ENCODE measurements around the gene CTNNA2.

Gene CTNNA2

DNA sequence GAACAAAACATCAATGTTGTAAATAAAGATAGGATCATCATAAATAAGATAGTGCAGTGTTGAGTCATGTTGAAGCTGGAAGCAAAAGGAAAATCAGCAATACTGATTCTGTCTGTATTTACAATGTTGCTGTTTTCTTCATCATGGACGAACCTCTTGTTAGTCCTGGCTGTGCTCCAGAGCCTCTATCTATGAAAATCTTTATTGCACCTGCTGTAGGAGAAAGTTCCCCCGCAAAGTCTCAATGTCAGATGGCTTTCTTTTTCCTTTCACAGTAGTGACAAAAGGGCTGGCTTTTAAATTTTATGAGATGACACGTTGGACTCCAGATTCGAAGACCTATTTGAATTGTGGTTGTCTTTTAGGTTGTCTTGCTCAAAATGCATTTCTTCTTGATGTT lies 890.2 kb downstream of the CTNNA2 start:
- DNase-seq (ENCODE audit: low read depth) = no peak

DNA sequence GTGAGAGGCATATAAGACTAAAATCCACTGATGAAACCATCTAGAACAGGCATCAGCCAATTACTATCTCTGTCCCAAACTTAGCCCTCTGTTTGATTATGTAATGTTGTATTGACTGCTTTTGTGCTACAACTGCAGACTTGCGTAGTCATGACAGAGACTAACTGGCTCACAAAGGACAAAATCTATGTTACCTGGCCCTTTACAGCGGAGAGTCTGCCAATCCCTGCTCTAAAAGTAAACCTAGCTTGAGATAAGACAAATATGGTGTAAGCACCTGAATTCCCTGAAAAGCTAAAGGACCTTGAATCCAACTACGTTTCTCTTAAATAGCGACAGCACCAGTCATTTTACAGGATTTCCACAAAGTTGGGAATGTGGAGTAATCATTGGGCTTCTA lies 894.5 kb downstream of the CTNNA2 start:
- DNase-seq (ENCODE audit: low read depth) = no peak

DNA sequence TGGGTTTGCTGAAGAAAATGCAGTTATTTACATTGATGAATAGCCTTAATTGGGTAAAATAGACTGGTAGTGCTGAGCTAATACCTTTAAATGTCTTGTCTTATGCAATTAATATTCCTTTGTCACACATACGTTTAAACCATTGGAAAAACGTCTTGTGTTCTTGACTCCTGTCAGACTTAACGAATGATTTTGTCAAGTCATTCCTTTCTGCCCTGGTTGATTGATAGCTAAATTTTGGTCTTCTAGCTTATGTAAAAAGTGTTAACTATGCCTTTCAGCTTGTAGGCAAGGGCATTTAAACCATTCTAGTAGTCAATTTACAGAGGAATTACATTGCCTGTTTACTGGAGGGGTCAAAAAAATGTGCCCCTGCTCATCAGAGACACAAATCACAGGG lies 897.5 kb downstream of the CTNNA2 start:
- no peak for DNase-seq (ENCODE audit: low read depth)

DNA sequence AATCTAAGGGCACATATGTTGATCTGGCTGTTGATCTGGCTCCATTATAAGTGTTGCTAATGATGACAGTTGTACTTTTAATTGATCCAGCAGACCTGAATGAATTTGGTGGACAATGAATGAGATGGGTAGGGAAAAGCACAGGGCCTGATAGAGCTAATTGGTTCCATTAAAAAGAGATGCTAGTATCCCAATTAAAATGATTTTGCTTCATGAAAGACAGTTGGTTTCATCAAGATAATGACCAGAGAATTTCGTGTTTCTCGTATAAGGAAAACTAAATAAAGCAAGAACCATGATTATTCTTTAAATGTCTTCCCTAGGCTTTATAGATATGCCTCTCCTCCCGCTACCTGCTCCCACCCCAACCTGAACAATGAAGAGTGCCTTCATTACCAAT lies 900.3 kb downstream of the CTNNA2 start:
- no peak for DNase-seq (ENCODE audit: low read depth)

DNA sequence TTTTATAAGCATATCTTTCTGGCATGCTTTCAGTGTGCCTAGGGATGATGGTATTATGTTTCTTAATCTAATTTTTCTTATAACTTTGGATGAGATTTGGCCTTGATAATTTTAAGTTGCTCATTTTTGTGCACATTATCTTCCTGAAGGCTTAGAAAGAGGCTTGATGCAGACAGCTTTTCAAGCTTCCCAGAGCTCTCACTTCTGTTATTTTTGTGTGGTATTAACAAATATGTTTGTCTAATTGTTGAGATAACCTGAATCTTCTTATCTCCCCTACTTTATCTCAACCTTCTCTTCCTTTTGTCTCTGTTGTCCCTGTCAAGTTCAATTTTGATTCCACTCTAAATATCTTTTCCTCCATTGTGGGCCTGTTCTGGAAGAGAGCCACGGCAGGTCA lies 904.9 kb downstream of the CTNNA2 start:
- no peak for DNase-seq (ENCODE audit: low read depth)

DNA sequence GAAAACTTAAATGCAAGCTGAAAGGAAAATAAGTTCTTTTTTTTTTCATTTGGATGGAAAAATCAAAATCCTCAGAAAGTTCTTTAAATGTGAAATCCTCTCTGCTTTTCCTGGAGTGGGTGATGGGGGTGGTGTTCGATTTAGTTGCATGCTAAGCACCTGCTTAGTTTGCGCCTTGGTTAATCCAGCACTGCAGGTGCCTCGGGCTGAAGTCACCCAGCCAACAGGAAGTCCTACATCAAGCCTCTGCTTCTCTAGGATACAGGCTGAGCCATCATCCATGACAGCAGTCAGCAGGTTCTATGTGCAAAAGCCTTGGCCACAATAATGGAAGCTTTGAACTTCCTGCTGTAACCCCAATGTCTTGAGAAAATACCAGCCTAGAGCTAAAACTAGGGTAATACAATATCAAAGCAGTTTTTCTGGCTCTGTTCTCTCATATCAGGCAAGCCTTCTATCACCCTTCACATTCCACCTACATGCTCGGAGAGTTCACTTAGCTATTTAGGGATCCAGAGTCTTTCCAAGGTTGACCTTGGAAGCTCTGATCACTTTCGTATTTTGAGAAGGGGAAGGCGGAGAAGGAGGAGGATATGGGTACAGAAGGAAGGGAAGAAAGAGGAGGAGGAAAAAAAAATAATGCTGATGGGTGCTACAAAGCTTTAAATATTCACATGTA lies 907.8 kb downstream of the CTNNA2 start:
- no peak for DNase-seq (ENCODE audit: low read depth)

DNA sequence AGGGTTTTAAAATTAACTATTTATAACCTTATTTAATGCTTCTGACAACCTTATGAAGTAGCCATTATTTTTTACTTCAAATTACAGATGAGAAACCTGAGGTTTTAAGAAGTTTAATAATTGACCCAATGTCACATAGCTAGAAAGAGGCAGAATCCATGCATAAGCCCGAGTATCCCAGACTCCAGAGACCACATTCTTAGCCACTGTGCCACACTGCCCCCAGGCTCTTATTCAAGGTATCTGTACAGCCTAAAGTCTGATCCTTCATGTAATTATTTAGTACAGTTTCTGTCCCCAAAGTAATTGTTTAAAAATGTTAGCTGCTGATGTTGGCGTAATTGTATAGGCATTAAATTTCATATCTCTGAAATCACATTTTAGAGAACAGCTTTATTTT lies 916.4 kb downstream of the CTNNA2 start:
- DNase-seq (ENCODE audit: low read depth) = no peak

DNA sequence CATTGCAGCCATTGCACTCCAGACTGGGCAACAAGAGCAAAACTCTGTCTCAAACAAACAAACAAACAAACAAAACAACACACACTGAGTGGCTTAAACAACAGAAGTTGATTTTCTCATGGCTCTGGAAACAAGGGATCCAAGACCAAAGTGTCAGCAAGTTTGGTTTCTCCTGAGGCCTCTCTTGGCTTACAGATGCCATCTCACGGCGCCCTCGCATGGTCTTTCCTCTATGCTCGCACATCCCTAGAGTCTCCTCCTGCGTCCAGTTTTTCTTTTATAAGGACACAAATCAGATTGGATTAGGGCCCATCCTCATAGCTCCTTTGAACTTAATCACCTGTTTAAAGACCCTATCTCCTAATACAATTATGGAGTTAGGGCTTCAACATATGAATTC lies 925.1 kb downstream of the CTNNA2 start:
- no peak for DNase-seq (ENCODE audit: low read depth)

DNA sequence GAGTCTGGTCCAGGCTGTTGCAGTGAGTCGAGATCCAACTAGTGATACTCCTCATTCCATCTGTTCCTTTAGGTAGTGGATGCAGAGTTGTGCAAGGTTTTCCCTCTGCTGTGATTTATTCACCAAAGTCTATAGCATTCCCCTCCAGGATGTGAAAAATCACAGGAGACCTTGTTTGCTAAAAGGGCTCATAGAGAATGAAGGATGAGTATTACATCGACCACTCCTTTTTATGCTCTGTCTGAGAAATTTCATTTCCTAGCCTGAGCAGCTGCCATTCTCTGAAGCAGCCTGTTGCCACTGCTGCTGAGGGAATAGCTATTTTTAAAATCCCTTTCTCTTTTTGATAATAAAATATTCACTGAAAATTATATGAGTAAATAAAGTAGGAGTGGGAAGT lies 925.8 kb downstream of the CTNNA2 start:
- DNase-seq (ENCODE audit: low read depth) = no peak

DNA sequence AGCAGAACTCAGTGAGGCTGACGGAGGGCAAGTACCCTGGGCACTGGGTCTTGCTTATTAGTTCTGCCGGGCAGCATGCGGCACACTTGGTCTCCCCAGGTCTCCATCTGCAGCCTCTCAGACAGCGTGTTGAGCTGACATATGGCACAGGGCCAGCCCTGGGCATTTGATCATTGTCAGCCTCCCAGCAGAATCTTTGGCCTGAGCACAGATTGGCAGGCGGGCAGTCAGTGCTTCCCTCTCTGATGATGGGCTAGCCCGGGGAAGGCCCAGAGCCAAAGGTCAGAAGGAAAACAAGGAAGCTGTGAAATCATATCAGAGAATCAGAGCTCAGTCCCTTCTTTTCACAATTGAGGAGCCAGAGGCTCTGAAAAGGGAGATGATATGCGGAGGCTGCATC lies 941.8 kb downstream of the CTNNA2 start:
- DNase-seq (ENCODE audit: low read depth) = no peak

DNA sequence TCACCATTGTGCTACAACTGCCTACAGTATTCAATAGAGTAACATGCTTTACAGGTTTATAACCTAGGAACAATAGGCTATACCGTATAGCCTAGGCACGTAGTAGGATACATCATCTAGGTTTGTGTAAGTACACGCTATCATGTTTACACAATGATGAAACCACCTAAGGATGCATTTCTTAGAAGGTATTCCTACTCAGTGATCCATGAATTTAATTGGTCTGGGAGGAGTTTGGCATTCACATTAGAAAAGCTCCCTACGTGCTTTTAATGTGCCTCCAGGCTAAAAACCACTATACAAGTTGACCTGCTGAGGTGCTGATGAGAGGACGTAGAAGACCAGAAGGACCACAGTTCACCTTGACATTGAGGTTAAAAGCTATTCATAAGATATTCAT lies 946.2 kb downstream of the CTNNA2 start:
- no peak for DNase-seq (ENCODE audit: low read depth)

DNA sequence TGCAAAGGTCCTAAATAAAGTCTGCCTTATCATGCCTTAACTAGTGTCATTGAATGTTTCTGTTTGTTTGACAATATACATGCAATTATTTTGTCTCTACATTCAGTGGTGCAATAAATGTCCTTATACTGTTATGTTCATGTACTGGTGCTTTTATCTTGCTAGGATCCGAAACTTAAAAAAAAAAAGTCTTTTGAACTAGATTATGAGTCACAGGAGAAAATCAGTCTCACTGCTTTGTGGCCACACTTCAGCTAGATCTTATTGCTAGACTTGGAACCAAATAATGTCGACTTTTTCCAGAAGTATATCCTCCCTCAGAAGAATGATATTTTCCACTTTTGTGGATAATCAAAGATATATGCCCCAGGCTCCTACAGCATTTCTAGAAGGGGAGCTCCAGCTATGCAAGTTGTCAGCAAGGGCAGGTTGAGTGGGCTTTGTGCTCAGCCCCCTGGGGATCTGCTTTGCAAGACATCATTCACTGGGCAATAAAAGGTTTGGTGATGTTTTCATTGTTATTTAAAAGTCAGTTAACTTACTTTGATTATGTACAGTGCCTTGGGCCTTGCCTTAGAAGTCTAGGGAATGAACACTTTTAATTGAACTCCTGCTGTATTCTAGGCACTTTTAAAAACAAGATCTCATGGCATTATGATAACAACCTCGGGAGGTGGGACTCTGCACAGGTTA lies 948.8 kb downstream of the CTNNA2 start:
- DNase-seq (ENCODE audit: low read depth) = no peak

DNA sequence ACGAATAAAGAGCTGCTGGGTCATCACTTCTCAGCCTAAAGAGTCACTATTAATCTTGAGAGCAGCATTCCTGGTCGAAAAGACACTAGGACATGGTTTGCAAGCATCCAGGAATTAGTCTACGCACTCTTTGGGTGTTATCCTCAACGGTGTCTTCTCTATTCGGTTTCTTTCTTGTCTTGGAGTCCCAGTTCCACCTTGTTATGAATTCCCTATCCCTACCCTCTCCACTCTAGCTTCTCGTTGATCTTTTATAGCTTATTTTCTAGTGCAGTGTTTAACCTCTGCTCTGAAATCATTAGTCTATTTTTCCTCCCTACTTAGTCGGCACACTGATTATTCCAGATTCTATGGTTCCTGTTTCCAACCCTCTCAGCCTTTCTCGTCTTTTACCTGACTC lies 949.8 kb downstream of the CTNNA2 start:
- DNase-seq (ENCODE audit: low read depth) = no peak

DNA sequence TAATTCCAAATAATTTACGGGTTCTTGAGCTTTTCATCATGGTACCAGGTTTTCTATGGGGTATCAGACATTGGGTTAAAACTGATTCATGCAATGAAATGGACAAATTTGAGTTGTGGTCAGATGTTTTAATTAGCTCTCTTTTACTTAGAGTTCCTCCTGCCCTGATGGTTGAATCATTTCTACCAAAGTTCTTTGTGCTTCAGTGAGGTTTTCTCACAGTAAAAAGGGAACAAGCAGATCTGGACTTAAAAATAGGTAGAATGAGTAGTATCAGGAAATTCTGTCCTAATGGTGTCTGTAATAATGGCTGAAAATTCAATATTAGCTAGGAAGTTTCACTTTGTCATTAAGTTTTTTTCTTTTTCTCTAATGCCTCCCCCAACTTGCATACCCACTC lies 951.4 kb downstream of the CTNNA2 start:
- DNase-seq (ENCODE audit: low read depth) = no peak

DNA sequence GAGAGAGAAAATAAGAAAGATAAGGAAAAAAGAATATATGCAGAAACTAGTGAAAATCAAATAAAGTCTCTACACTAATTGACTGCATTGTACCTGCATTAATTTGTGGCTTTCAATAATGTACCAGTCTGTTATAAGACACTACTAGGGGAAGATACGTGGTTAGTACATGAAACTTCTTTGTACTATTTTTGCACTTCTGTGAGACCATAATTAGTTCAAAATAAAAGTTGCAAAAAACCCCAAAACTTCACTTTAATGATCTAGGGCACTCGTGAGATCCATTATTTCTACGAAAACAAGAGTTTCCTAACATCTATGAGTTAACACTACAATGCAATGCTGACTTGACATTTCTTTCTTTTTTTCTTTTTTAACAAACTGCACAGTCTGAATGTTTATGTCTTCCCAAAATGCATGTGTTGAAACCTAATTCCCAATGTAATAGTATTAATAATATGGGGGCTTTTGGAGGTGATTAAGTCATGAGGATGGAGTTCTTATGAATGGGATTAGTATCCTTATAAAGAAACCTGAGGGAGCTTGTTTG lies 954.5 kb downstream of the CTNNA2 start:
- no peak for DNase-seq (ENCODE audit: low read depth)

DNA sequence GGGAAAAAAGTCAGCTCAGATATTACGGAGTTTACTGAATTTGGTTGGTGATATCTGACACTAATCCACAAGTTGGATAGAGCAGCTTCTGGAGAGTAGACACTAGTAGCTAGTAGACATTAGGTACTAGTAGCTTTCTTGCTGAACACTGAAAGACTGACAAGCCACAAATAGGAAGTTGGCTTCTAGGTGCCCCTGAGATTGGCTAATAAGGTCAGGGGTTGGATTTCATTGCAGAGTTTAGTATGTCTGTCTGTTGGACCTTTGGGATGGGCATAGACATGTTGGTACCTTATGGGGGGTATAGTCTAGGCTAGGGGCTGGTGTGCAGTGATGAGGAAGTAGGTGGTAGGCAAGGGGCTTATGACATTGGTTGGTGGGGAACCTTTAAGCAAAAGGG lies 956.6 kb downstream of the CTNNA2 start:
- no peak for DNase-seq (ENCODE audit: low read depth)

DNA sequence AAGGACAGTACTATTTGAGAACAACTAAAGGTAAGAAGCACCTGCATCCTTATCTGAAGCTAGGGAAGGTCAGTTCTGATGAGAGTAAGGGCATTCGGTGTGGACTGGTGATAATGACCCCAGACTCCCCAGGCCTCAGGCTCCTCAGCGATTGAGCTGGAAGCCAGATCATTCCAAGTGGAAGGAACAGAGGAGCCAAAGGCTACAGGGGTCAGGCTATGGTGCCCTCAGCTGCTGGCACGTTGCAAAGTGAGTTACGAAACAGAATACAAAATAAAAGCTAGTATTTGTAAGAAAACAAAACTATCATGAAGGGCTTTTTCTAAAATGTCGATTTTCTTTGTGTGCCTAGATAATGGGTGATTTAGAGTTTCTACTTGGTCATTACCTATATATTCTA lies 960.2 kb downstream of the CTNNA2 start:
- no peak for DNase-seq (ENCODE audit: low read depth)

DNA sequence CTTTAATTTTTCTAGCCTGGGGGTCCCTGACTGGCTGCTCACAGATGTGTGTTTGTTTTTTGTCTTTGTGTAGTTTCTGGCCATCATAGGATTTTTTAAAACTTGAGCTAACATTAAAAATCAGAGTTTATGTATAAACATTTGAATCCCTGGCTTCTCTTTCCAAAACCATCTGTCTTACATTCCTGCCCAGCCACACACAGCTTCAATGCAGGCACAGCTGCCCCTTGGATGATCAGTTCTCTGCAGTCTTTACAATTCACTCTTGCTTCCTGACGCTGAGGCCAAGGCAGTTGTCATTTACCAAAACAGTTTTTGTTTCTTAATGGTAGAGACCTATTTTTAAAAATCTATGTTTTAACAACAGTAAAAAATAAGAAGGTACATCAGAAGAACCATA lies 960.9 kb downstream of the CTNNA2 start:
- no peak for DNase-seq (ENCODE audit: low read depth)

DNA sequence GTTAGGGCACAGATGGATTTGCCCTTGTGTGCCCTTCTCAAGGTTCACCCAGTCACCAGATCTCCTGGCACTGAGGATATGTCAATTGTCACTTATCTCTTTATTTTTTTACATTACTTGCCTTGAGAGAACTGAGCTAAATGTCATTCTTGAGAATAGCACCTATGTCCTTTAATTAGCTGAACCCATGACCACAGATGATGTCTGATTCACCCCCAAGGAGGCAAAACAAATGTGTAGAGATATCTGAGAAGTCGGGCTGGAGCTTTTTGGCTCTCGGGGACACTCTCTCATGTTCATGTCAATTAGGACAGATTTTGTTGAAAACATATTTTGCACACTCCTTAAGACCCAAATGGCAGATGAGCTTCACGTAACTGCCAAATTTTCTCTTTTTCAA lies 963.1 kb downstream of the CTNNA2 start:
- DNase-seq (ENCODE audit: low read depth) = no peak

DNA sequence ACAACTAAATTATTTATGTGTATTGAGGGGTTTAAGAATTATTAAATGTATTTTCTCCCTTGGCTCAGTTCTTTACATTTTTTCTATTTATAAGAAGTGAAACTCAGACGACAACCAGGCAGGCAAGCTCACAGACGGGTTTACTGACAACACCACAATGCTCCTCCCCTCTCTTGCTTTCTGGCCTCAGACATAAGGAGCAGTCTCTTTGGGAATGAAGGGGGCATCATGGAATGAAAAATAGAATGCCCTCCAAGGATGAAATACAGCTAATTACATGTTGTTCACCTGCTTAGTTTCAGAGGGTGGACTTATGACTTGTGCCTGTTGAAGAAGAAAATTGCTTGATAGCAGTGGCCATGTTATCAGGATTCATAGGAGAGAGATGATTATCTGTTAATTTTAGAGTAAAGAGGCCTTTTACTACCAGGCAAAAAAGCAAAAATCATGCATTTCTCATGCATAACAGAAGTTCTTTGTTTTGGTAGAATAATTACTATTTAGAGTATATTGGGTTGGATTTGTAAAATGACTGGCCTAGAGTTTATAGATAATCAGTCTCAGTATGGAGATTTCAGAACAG lies 963.8 kb downstream of the CTNNA2 start:
- DNase-seq (ENCODE audit: low read depth) = no peak

DNA sequence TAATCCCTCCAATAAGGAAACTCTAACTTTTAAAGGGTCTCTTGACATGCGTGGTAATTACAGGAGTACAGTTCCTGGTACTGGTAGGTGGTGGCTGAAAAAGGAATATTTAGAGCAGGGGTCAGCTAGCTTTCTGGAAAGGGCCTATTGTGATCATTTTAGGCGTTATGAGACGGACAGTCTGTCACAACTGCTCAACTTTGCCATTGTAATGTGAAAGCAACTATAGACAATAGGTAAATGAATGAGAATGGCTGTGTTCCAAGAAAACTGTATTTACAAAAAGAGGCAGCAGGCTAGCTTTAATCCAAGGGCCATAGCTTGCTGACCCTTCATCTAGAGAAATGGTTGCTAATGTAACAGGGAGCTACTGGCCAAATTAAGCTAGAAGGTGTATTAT lies 969.4 kb downstream of the CTNNA2 start:
- no peak for DNase-seq (ENCODE audit: low read depth)

DNA sequence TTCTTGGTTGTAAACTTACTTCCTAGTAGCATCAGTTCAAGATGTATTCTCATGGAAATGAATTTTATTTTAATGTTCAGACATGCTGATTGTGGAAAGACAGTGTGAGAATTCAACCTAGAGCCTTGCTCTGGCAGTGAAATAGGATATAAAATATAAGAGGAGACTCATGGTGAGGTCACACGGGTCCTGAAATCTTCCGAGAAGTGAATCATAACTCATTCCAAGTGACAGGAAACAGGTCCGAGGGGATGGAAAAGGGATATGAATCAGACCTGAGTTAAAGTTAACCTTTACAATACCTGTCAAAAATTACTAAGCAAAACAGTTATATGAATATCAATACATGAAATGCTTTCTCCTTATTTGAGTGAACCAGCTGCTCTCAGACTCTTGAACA lies 976.9 kb downstream of the CTNNA2 start:
- DNase-seq (ENCODE audit: low read depth) = no peak

DNA sequence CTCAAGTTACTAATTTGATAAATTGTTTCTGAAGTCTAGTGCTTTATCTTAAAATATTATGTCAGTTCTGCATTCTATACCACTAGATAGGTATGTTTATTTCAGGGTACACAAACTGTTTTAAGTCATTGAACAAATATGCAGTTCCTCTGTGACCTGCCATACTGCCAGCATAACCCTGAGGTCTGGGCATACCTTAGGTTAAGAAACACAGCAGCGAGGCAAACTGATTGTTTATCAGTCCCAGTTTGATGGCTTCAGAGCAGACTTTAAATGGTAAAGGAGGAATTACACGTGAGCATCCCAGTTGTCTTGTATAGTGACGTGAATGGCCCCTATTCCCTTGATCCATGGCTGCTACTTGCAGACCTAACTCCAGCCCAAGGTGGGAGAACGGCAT lies 978.1 kb downstream of the CTNNA2 start:
- no peak for DNase-seq (ENCODE audit: low read depth)

DNA sequence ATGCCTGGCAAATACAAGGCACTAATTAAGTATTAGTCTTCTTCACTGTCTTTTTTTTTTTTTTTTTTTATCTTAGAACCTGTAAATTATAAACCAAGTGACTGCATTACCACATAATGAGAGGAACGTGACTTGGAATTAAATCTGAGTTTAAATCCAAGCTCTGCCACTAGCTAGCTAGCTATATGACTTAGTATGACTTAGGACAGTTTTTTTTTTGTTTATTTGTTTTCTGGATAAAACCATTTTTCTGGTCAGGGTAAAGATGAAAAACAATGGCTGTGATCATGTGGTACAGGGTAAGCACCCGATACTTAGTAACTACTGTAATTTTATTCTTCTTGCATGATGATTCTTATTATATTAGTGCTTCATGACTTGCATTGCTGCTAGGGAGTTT lies 983.5 kb downstream of the CTNNA2 start:
- no peak for DNase-seq (ENCODE audit: low read depth)

All from activated T-cell treated with anti-CD3 and anti-CD28 coated beads for 1 hour (primary cell).